Esophagus squamous epithelium (tissue), 5 donors: ENCODE data around the gene SNN. TPM values are rescaled to one million over a fixed set of nuclear protein-coding genes. Genes with fewer than 3 reads are reported as not detected.

Experiments used
- DNase-seq: peaks from one replicate; lab custom pipeline; 2025; lab: John Stamatoyannopoulos, UW
- H3K27ac ChIP-seq, 4 donors: fragments of 200-600 bp; sonication (generic); one replicate each; pipeline ENCODE4 v1.5.1; 2016 to 2019; ENCODE audit warnings: mild to moderate bottlenecking in 1 of 4
- H3K27me3 ChIP-seq, 4 donors: fragments of 200-600 bp; sonication (generic); 1 replicate in 3 of 4; 2 replicates in 1 of 4; pipeline versions ENCODE4 v1.5.1 to v1.6.0; 2017 to 2021; ENCODE audit warnings: antibody characterized with exemption in 1 of 4
- H3K36me3 ChIP-seq, 3 donors: fragments of 200-600 bp; sonication (generic); one replicate each; pipeline ENCODE4 v1.5.1; 2016 to 2019
- H3K4me1 ChIP-seq, 3 donors: fragments of 200-600 bp; sonication (generic); one replicate each; pipeline ENCODE4 v1.5.1; 2017 to 2019
- H3K4me3 ChIP-seq, 4 donors: fragments of 200-600 bp; sonication (generic); 1 replicate in 3 of 4; 2 replicates in 1 of 4; pipeline ENCODE4 v1.5.1; 2016 to 2019; ENCODE audit warnings: mild to moderate bottlenecking in 2 of 4, moderate library complexity in 1 of 4
- H3K9me3 ChIP-seq, 3 donors: fragments of 200-600 bp; sonication (generic); one replicate each; pipeline ENCODE4 v1.5.1; 2016 to 2019
- CTCF ChIP-seq, 6 experiments: fragments of 450-650 bp in 4 of 6; fragments of 200-600 bp in 2 of 6; sonication (generic) in 2 of 6; IDR thresholded peaks; one replicate each; pipeline ENCODE4 v1.5.1; 2016 to 2019; ENCODE audit warnings: antibody characterized with exemption in 6 of 6, mild to moderate bottlenecking in 4 of 6, moderate library complexity in 4 of 6
- POLR2A ChIP-seq, 4 donors: fragments of 450-650 bp; IDR thresholded peaks; one replicate each; pipeline ENCODE4 v1.6.1; 2017; ENCODE audit warnings: antibody characterized with exemption in 4 of 4, mild to moderate bottlenecking in 4 of 4, moderate library complexity in 3 of 4
- WGBS, 2 donors: methylation state at CpG; one replicate each; pipeline ENCODE4 v1.1.5; 2018; 5-methylcytosine and 5-hydroxymethylcytosine counted together
- intact Hi-C: fragments of 100-400 bp; cut with DNase I; formaldehyde crosslinking; loops from one replicate; pipeline ENCODE4 v1.15.0; 2022
- total RNA-seq, 4 donors: library from RNA; depleted of rRNA; stranded (reverse); fragments of >200 nt; gene quantifications; one replicate each; pipeline ENCODE4 v1.1.0, GENCODE V29; 2016
- donor health status: DM: yes; HTN: yes; CAD: no.

The SNN gene
- total RNA-seq, 4 donors from 2014 or later, result 13.7 to 22.9 (median 17.0) TPM

- DNase-seq, result no peak
- TF ChIP-seq POLR2A (IDR thresholded peaks at IDR 0.05), result no peak
- TF ChIP-seq CTCF (IDR thresholded peaks at IDR 0.05), result no peak
- Histone ChIP-seq H3K9me3 (no peaks in the 10 kb centered on the region), H3K27me3 (no peaks in the 10 kb centered on the region), H3K36me3 (peaks cover 15 to 87% (median 18%) of the 10 kb centered on the region in 3 donors), H3K27ac (no peak overlapping the region), H3K4me3 (no peak overlapping the region), H3K4me1 (peaks cover 0 to 9% (median 0%) of the 10 kb centered on the region in 3 donors)
- intact Hi-C loops, result no loop called here
- 73% methylated on average over 9 of the region's 9 CpGs for WGBS, 2 donors
Measured at GRCh38 chr16:11700264-11701029, 32.2 kb downstream of the SNN start.

- Histone ChIP-seq H3K4me3 (no peak overlapping the region), H3K27me3 (no peaks in the 10 kb centered on the region), H3K27ac (no peak overlapping the region), H3K9me3 (no peaks in the 10 kb centered on the region), H3K36me3 (peaks cover 0 to 69% (median 0%) of the 10 kb centered on the region in 3 donors), H3K4me1 (peaks cover 0 to 16% (median 0%) of the 10 kb centered on the region in 3 donors)
- TF ChIP-seq CTCF (IDR thresholded peaks at IDR 0.05) (no peak), POLR2A (IDR thresholded peaks at IDR 0.05) (no peak)
- 53 to 62% methylated on average over 6 of the region's 6 CpGs for WGBS, 2 donors
- DNase-seq, result no peak
- intact Hi-C loops, result no loop called here
Measured at GRCh38 chr16:11705311-11706025, 37.2 kb downstream of the SNN start.

- no peak overlapping the region for H3K4me3 ChIP-seq
- peaks cover 0 to 16% (median 0%) of the 10 kb centered on the region in 3 donors for H3K4me1 ChIP-seq
- H3K9me3 ChIP-seq, result no peaks in the 10 kb centered on the region
- peaks cover 0 to 69% (median 0%) of the 10 kb centered on the region in 3 donors for H3K36me3 ChIP-seq
- DNase-seq, result no peak
- TF ChIP-seq CTCF (IDR thresholded peaks at IDR 0.05), result no peak
- TF ChIP-seq POLR2A (IDR thresholded peaks at IDR 0.05), result no peak
- no peaks in the 10 kb centered on the region for H3K27me3 ChIP-seq
- WGBS, 2 donors, result 81 to 88% methylated on average over 4 to 5 of the region's 5 CpGs
- H3K27ac ChIP-seq, result peak overlapping the region in 1 of 4 donors; percentile 2
- intact Hi-C loops, result no loop called here
Measured at GRCh38 chr16:11706180-11706742, 38.0 kb downstream of the SNN start.

GRCh38 chr16:11707679-11708197 lies 39.5 kb downstream of the SNN start:
- TF ChIP-seq POLR2A (IDR thresholded peaks at IDR 0.05), result no peak
- no peak for TF ChIP-seq CTCF (IDR thresholded peaks at IDR 0.05)
- intact Hi-C loops, result no loop called here
- H3K27ac ChIP-seq, result no peak overlapping the region
- H3K36me3 ChIP-seq, result peaks cover 0 to 71% (median 0%) of the 10 kb centered on the region in 3 donors
- no peak for DNase-seq
- H3K9me3 ChIP-seq, result no peaks in the 10 kb centered on the region
- peaks cover 0 to 16% (median 0%) of the 10 kb centered on the region in 3 donors for H3K4me1 ChIP-seq
- no peak overlapping the region for H3K4me3 ChIP-seq
- WGBS, 2 donors, result 91 to 97% methylated on average over 4 of the region's 4 CpGs
- no peaks in the 10 kb centered on the region for H3K27me3 ChIP-seq
